Measurements from ENCODE around the gene SMKR1.
"Not testable (repeated sequence)": the region's sequence is repeated elsewhere in the genome, so short reads cannot be mapped to it uniquely, and the experiment has no call there.

The SMKR1 gene

GRCh38 chr7:129522088-129522970 is 20.0 kb downstream of the SMKR1 start:
- no peak overlapping the region for H3K4me3 ChIP-seq (ENCODE audit: low read depth, low read length)
- DNase-seq (ENCODE audit: low read depth), result no peak

DNA sequence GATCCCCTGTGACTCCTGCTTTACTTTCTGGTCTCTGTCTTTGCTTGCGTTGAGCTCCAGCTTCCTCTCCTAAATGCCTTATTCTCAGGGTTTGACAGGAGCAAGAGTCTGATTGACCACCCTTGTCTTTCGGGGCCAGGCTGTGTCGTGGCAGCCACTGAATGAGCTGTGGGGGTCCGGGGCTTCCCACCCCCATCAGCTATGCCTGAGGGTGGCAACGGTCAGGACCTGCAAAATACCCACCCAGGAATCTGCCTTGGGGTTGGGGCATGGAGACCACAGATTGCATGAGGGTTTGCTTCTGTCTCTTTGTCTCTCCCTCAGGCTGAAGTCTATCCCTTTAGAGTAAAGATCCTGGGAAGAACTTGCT is 20.6 kb downstream of the SMKR1 start:
- DNase-seq (ENCODE audit: low read depth), result no peak
- H3K4me3 ChIP-seq (ENCODE audit: low read depth, low read length), result no peak overlapping the region

GRCh38 chr7:129523924-129524323 is 21.6 kb downstream of the SMKR1 start:
- no peak for DNase-seq (ENCODE audit: low read depth)
- H3K4me3 ChIP-seq (ENCODE audit: low read depth, low read length), result no peak overlapping the region

DNA sequence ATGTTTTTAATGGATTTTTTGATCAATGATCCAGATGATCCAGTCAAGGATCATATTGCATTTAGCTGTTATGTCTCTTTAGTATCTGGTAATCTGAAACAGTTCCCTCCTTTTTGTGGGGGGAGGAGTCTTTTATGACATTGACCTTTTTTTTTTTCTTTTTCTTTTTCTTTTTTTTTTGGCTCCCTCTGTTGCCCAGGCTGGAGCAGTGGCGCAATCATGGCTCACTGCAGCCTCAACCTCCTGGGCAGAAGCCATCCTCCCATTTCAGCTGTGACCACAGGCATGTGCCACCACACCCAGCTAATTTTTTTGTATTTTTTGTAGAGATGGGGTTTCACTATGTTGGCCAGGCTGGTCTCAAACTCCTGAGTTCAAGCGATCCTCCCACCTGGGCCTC is 22.1 kb downstream of the SMKR1 start:
- DNase-seq (ENCODE audit: low read depth), result peak; percentile 25
- H3K4me3 ChIP-seq (ENCODE audit: low read depth, low read length), result not testable (repeated sequence)

- no peak overlapping the region for H3K4me3 ChIP-seq (ENCODE audit: low read depth, low read length)
- no peak for DNase-seq (ENCODE audit: low read depth)
Observed at GRCh38 chr7:129525225-129525862, 23.0 kb downstream of the SMKR1 start.

DNA sequence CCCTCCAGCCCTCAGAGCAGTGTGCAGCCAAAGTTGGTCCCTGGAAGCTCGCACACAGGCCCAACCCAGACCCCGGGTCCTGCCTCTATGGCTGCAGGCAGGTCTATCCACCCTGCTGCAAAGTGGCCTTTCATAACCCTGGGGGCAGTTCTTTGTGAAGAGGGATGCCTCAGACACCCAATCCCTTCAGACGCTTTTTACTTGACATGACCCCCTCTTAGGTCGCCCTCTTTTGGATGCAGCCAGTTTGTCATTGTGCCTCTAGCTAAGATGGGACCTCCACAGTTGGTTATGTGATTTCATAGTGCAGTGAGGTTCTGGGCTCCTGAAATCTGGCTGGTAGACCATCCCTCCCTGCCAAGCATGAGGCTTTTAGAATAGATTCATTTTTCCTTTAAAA is 27.3 kb downstream of the SMKR1 start:
- no peak overlapping the region for H3K4me3 ChIP-seq (ENCODE audit: low read depth, low read length)
- no peak for DNase-seq (ENCODE audit: low read depth)

GRCh38 chr7:129530795-129531391 is 28.6 kb downstream of the SMKR1 start:
- DNase-seq (ENCODE audit: low read depth), result peak; percentile 39
- no peak overlapping the region for H3K4me3 ChIP-seq (ENCODE audit: low read depth, low read length)

DNA sequence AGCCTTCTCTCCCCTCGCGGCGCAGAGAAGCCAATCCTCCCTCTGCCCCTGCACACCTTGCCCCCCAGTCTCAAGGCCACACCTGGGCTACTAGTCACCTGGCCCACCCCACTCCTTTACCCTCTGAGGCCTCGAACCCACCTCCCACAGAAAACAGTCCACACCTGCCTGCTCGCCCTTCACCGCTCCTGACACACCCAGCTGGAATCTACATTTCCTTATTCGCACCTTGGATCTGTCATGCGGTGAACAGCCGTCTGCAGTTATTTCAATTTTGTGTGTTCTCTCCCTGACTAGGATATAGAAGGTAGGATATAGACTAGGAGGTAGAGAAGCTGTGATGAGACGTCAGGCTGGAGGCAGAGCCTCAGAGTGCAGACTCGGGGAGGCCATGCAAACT is 29.4 kb downstream of the SMKR1 start:
- no peak for DNase-seq (ENCODE audit: low read depth)
- no peak overlapping the region for H3K4me3 ChIP-seq (ENCODE audit: low read depth, low read length)

GRCh38 chr7:129532375-129532774 is 30.0 kb downstream of the SMKR1 start:
- H3K4me3 ChIP-seq (ENCODE audit: low read depth, low read length), result no peak overlapping the region
- DNase-seq (ENCODE audit: low read depth), result no peak

- not testable (repeated sequence) for H3K4me3 ChIP-seq (ENCODE audit: low read depth, low read length); DNase-seq (ENCODE audit: low read depth)
Observed at GRCh38 chr7:129534558-129535274, 32.4 kb downstream of the SMKR1 start.

DNA sequence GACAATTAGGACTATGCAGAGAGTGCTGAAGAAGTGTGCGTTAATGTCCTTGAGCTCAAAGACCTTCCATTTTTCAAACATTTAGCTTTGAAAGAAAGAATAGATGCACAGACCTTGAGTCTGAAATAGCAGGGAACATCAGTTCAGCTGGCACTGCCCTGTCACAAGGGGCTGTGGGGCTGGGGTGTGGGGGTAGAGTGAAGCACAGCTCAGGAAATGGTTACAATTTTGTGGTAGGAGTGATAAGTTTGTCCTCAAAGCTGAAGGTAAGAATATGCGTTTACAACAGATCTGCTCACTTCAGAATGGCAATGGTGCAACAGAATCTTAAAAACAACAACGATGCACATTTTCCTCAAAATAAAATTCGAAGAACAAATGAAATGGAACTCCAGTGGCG is 33.6 kb downstream of the SMKR1 start:
- no peak for DNase-seq (ENCODE audit: low read depth)
- H3K4me3 ChIP-seq (ENCODE audit: low read depth, low read length), result no peak overlapping the region

- DNase-seq (ENCODE audit: low read depth), result no peak
- H3K4me3 ChIP-seq (ENCODE audit: low read depth, low read length), result no peak overlapping the region
Observed at GRCh38 chr7:129536323-129536722, 34.0 kb downstream of the SMKR1 start.

GRCh38 chr7:129538790-129539189 is 36.5 kb downstream of the SMKR1 start:
- no peak overlapping the region for H3K4me3 ChIP-seq (ENCODE audit: low read depth, low read length)
- no peak for DNase-seq (ENCODE audit: low read depth)

DNA sequence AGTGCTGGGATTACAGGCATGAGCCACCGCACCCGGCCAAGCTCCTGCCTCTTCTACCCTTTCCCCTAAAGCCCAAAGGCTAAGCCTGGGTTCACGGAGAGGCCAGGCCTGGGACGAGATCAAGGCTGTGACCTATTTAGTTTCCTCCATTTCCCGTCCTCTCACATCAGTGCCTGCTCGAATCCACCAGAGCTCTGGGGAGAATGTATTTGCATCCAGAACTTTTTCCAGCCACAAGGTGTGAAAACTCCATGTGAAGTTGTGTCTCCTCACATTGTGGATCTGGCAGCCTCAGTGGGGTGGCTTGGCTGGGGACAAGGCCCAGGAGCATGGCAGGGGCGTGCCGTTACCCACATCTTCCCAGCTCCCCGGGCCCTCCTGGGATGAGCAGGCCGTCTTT is 38.0 kb downstream of the SMKR1 start:
- DNase-seq (ENCODE audit: low read depth), result no peak
- no peak overlapping the region for H3K4me3 ChIP-seq (ENCODE audit: low read depth, low read length)

GRCh38 chr7:129544700-129545099 is 42.4 kb downstream of the SMKR1 start:
- no peak overlapping the region for H3K4me3 ChIP-seq (ENCODE audit: low read depth, low read length)
- DNase-seq (ENCODE audit: low read depth), result no peak

DNA sequence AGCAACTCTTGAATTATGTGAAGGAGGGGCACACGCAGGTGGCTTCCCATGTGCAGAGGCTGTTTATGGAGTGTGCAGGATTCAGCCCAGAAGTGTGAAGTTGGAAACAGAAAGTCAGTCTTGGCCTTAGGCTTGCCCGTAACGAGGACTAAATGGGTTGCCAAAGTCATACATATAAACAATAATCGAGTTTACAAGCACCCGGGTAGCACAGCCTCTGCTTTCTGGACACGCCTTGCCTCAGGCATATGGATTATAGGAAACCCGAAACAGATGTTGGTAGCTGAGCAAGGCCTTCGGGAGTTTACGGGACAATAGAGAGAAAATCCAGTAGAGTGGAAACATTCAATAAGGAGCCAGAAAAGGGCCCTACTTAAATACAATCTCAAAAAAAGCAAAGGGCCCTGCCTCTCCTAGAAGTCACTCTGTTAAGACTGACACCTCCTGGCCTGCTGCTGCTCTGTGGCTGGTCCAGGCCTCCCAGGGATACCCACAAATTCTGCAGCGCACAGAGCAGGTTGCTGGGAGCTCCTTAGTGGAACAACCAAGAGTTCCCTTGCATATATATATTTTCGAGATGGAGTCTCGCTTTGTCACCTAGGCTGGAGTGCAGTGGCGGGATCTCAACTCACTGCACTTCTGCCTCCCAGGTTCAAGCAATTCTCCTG is 48.5 kb downstream of the SMKR1 start:
- no peak overlapping the region for H3K4me3 ChIP-seq (ENCODE audit: low read depth, low read length)
- DNase-seq (ENCODE audit: low read depth), result no peak

DNA sequence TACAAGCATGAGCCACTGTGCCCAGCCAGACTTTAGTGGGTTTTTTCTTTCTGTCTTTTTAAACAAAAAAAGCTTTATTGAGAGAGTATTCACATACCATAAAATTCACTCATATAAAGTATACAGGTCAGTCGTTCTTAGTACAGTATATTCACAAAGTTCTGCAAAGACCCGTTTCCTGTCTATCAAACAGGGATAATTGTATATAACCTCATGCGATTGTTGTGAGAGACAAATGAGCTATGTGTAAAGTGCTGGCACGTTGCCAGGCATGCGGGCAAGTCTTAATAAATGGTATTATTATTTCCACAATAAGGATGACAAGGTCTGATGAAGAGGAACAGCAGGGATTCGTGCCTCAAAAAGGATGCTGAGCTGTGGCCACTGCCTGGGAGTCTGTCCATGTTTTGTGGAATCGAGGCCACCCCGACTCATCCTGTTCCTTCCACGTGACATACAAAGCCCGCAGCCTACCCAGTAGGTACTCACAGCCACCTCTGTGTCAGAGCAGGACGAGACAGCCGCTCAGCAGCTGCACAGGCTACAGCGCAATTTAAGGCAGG is 51.6 kb downstream of the SMKR1 start:
- peak overlapping the region; percentile 3 for H3K4me3 ChIP-seq (ENCODE audit: low read depth, low read length)
- DNase-seq (ENCODE audit: low read depth), result peak; percentile 24

GRCh38 chr7:129556607-129557133 is 54.3 kb downstream of the SMKR1 start:
- no peak for DNase-seq (ENCODE audit: low read depth)
- H3K4me3 ChIP-seq (ENCODE audit: low read depth, low read length), result no peak overlapping the region

Measured in skeletal muscle cell (primary cell).